ENCODE measurements around the gene LRRIQ4.

DNA sequence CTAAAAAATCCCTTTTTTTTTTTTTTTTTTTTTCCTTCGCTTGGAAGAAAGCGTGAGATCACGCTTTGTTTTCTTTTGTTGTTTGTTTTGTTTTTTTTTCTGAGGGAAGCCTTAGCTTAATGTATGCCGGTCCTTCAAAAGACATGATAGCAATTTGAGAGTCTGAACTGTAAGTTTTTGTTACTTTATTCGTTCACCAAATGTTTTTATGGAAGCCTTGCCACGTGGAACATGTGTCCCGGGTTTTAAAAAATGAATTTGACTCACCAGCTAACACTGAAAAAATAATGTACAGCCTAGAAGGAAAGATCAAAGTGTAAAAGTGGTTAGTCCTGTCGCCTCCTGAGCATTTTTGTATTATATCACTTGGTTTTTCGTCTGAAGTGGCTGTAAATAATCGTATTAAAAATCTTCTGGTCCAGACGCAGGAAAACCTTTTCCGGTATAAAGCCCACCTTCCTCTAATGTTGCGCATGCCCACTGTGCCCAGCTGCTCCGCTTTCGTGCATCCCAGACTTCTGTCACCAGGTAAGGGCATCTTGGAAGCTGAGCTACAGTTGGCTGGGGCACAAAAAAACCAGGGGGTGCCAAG is 40.3 kb upstream of the LRRIQ4 start:
- TF ChIP-seq EP300 (IDR thresholded peaks at IDR 0.05): no peak
- TF ChIP-seq, protein P1, sequence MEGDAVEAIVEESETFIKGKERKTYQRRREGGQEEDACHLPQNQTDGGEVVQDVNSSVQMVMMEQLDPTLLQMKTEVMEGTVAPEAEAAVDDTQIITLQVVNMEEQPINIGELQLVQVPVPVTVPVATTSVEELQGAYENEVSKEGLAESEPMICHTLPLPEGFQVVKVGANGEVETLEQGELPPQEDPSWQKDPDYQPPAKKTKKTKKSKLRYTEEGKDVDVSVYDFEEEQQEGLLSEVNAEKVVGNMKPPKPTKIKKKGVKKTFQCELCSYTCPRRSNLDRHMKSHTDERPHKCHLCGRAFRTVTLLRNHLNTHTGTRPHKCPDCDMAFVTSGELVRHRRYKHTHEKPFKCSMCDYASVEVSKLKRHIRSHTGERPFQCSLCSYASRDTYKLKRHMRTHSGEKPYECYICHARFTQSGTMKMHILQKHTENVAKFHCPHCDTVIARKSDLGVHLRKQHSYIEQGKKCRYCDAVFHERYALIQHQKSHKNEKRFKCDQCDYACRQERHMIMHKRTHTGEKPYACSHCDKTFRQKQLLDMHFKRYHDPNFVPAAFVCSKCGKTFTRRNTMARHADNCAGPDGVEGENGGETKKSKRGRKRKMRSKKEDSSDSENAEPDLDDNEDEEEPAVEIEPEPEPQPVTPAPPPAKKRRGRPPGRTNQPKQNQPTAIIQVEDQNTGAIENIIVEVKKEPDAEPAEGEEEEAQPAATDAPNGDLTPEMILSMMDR (IDR thresholded peaks at IDR 0.05): no peak
